HFFc6 (cell line): Measurements from ENCODE around the gene CDC5L. TPM values are rescaled to one million over a fixed set of nuclear protein-coding genes. Genes with fewer than 3 reads are reported as not detected.

Experiments used
- DNase-seq: peaks from one replicate; pipeline ENCODE4 v3.0.0-alpha.2; 2018
- H3K27ac Mint-ChIP-seq: 2 replicates; pipeline ENCODE4 v1.8.0; 2020; ENCODE audit warnings: mild to moderate bottlenecking, mixed read lengths
- H3K27me3 Mint-ChIP-seq: 2 replicates; pipeline ENCODE4 v1.8.0; 2021; ENCODE audit warnings: mild to moderate bottlenecking, moderate library complexity, mixed read lengths; ENCODE audit not compliant: insufficient read depth
- H3K36me3 Mint-ChIP-seq: 2 replicates; pipeline ENCODE4 v1.8.0; 2021; ENCODE audit warnings: low read depth, mixed read lengths
- H3K4me1 Mint-ChIP-seq: 2 replicates; pipeline ENCODE4 v1.8.0; 2020; ENCODE audit warnings: low read depth, mixed read lengths
- H3K4me3 Mint-ChIP-seq: 2 replicates; pipeline ENCODE4 v1.8.0; 2020; ENCODE audit warnings: mild to moderate bottlenecking, moderate library complexity, mixed read lengths
- H3K9me3 Mint-ChIP-seq: 2 replicates; pipeline ENCODE4 v1.8.0; 2020; ENCODE audit warnings: mild to moderate bottlenecking, mixed read lengths
- total RNA-seq, 6 experiments: library from RNA; stranded (reverse); fragmentation: NEBNext Ultra II Directional; extraction: Animal tissue kit (Norgen Biotek cat#: 25700); gene quantifications; 2 replicates in 1 of 6; 3 replicates in 5 of 6; pipeline ENCODE4 v1.2.3, GENCODE V29; 2021
- TF ChIP-seq, protein P1 (sequence below): fragments of 200-600 bp; sonication (generic); IDR thresholded peaks from 2 replicates; pipeline ENCODE4 v1.5.0; 2021; ENCODE audit warnings: antibody characterized with exemption, mild to moderate bottlenecking

The CDC5L gene
- total RNA-seq, 6 experiments from 2014 or later, result 17.9 to 23.5 (median 21.6) TPM

- Mint-ChIP-seq H3K27me3 (no peaks in the 10 kb centered on the region), H3K9me3 (no peaks in the 10 kb centered on the region), H3K36me3 (peaks cover 14% of the 10 kb centered on the region), H3K27ac (no peak overlapping the region), H3K4me3 (no peak overlapping the region), H3K4me1 (peaks cover 5% of the 10 kb centered on the region)
- no peak for DNase-seq
- TF ChIP-seq, protein P1, sequence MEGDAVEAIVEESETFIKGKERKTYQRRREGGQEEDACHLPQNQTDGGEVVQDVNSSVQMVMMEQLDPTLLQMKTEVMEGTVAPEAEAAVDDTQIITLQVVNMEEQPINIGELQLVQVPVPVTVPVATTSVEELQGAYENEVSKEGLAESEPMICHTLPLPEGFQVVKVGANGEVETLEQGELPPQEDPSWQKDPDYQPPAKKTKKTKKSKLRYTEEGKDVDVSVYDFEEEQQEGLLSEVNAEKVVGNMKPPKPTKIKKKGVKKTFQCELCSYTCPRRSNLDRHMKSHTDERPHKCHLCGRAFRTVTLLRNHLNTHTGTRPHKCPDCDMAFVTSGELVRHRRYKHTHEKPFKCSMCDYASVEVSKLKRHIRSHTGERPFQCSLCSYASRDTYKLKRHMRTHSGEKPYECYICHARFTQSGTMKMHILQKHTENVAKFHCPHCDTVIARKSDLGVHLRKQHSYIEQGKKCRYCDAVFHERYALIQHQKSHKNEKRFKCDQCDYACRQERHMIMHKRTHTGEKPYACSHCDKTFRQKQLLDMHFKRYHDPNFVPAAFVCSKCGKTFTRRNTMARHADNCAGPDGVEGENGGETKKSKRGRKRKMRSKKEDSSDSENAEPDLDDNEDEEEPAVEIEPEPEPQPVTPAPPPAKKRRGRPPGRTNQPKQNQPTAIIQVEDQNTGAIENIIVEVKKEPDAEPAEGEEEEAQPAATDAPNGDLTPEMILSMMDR, result no peak
Observed at GRCh38 chr6:44423306-44423705, 35.8 kb downstream of the CDC5L start.

GRCh38 chr6:44425951-44426350 lies 38.4 kb downstream of the CDC5L start:
- Mint-ChIP-seq H3K36me3 (peaks cover 10% of the 10 kb centered on the region), H3K9me3 (no peaks in the 10 kb centered on the region), H3K27me3 (no peaks in the 10 kb centered on the region), H3K4me3 (no peak overlapping the region), H3K27ac (no peak overlapping the region), H3K4me1 (peaks cover 28% of the 10 kb centered on the region)
- no peak for DNase-seq
- TF ChIP-seq, protein P1, result no peak

- peaks cover 40% of the 10 kb centered on the region for H3K4me1 Mint-ChIP-seq
- H3K27ac Mint-ChIP-seq, result no peak overlapping the region
- peaks cover 9% of the 10 kb centered on the region; the same call in 1 of the 2 replicates for H3K36me3 Mint-ChIP-seq
- H3K9me3 Mint-ChIP-seq, result no peaks in the 10 kb centered on the region
- no peaks in the 10 kb centered on the region for H3K27me3 Mint-ChIP-seq
- peak; percentile 41 for DNase-seq
- no peak overlapping the region for H3K4me3 Mint-ChIP-seq
- TF ChIP-seq, protein P1, result no peak
Observed at GRCh38 chr6:44428682-44429081, 41.2 kb downstream of the CDC5L start.

GRCh38 chr6:44430326-44430725 lies 42.8 kb downstream of the CDC5L start:
- DNase-seq, result peak; percentile 14
- H3K9me3 Mint-ChIP-seq, result no peaks in the 10 kb centered on the region
- H3K4me3 Mint-ChIP-seq, result no peak overlapping the region
- H3K27me3 Mint-ChIP-seq, result no peaks in the 10 kb centered on the region
- H3K4me1 Mint-ChIP-seq, result peaks cover 40% of the 10 kb centered on the region
- TF ChIP-seq, protein P1, result no peak
- no peaks in the 10 kb centered on the region for H3K36me3 Mint-ChIP-seq
- peak overlapping the region; percentile 16; the same call in 1 of the 2 replicates for H3K27ac Mint-ChIP-seq

DNA sequence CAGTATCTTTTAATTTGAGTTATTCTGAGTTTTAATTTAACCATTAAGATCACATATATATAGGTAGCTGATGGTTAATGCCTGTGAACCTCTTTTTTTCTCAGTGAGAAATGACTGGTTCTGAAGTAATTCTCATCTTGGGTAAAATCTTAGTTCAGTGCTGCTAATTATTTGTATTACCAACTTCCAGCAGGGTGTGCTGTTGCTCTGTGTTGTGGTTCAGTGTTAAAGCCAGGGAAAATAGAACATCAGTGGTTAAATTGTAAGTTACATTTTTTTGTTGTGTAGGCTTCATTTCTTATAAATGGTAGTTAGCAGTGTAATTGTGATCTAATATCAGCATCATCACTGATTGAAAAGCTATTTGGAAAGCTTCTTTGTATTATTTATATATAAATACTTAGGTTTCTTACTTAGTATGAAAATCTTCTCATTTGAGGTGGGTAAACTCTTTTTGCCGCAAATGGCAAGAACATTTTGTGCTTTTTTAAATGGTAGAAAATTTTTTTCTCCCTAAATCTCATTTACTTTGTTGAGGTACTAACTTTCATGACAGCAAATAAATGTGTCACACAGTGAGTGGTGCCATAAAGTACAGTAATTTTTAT lies 43.7 kb downstream of the CDC5L start:
- DNase-seq, result peak; percentile 57
- no peaks in the 10 kb centered on the region for H3K27me3 Mint-ChIP-seq
- H3K4me3 Mint-ChIP-seq, result no peak overlapping the region
- H3K9me3 Mint-ChIP-seq, result no peaks in the 10 kb centered on the region
- peaks cover 40% of the 10 kb centered on the region for H3K4me1 Mint-ChIP-seq
- no peaks in the 10 kb centered on the region for H3K36me3 Mint-ChIP-seq
- TF ChIP-seq, protein P1, result peak; percentile 89
- H3K27ac Mint-ChIP-seq, result no peak overlapping the region
